Fibroblast of peridontal ligament (primary cell): Measurements from ENCODE around the gene ILK.
A peak's percentile ranks its signal among the peaks of the same experiment; 100 is the strongest.

Source experiments
- DNase-seq: peaks from one replicate; pipeline ENCODE4 v3.0.0-alpha.2; 2010; ENCODE audit errors: extremely low read depth

The ILK gene

GRCh38 chr11:6636480-6636879, 32.9 kb downstream of the ILK start:
- DNase-seq = no peak

- peak; percentile 51 for DNase-seq
Measured at GRCh38 chr11:6637871-6638270, 34.3 kb downstream of the ILK start.

- no peak for DNase-seq
Measured at GRCh38 chr11:6638429-6638828, 34.9 kb downstream of the ILK start.

GRCh38 chr11:6640036-6640984, 36.7 kb downstream of the ILK start:
- no peak for DNase-seq

- DNase-seq = no peak
Measured at GRCh38 chr11:6640985-6641701, 37.6 kb downstream of the ILK start.

GRCh38 chr11:6642957-6643356, 39.4 kb downstream of the ILK start:
- no peak for DNase-seq

GRCh38 chr11:6646071-6646470, 42.5 kb downstream of the ILK start:
- peak; percentile 69 for DNase-seq

- DNase-seq = peak; percentile 67
Measured at GRCh38 chr11:6646576-6646917, 43.0 kb downstream of the ILK start.

- DNase-seq = no peak
Measured at GRCh38 chr11:6646918-6647679, 43.5 kb downstream of the ILK start.

- no peak for DNase-seq
Measured at GRCh38 chr11:6647836-6648235, 44.3 kb downstream of the ILK start.

- DNase-seq = no peak
Measured at GRCh38 chr11:6648501-6648900, 44.9 kb downstream of the ILK start.

- no peak for DNase-seq
Measured at GRCh38 chr11:6650104-6650503, 46.5 kb downstream of the ILK start.

- DNase-seq = no peak
Measured at GRCh38 chr11:6650980-6651379, 47.4 kb downstream of the ILK start.

- DNase-seq = no peak
Measured at GRCh38 chr11:6652182-6652581, 48.6 kb downstream of the ILK start.

GRCh38 chr11:6653097-6653496, 49.5 kb downstream of the ILK start:
- DNase-seq = no peak

GRCh38 chr11:6653656-6654055, 50.1 kb downstream of the ILK start:
- no peak for DNase-seq

GRCh38 chr11:6654281-6655019, 50.9 kb downstream of the ILK start:
- no peak for DNase-seq

GRCh38 chr11:6655020-6655789, 51.6 kb downstream of the ILK start:
- no peak for DNase-seq

- DNase-seq = no peak
Measured at GRCh38 chr11:6655790-6656583, 52.4 kb downstream of the ILK start, which contains the start of gene DCHS1. Gene DCHS1, minus strand, starts transcription at chr11:6655809. Its CDS starts 14,196 bp downstream, at chr11:6641613.

- no peak for DNase-seq
Measured at GRCh38 chr11:6656584-6656915, 53.0 kb downstream of the ILK start.
